ENCODE results near the gene BTG4.

Gene BTG4

GRCh38 chr11:111460856-111461255, 51.3 kb downstream of the BTG4 start:
- no peak for ATAC-seq (replicated peaks)
- Mint-ChIP-seq H3K36me3 (no peaks in the 10 kb centered on the region), H3K4me1 (no peaks in the 10 kb centered on the region), H3K9me3 (no peaks in the 10 kb centered on the region), H3K4me3 (no peak overlapping the region), H3K27ac (no peak overlapping the region), H3K27me3 (peaks cover 53 to 57% of the 10 kb centered on the region in 2 donors)
- no peak for DNase-seq

GRCh38 chr11:111460340-111460739, 51.8 kb downstream of the BTG4 start:
- no peak for DNase-seq
- H3K9me3 Mint-ChIP-seq = no peaks in the 10 kb centered on the region
- no peak for ATAC-seq (replicated peaks)
- no peaks in the 10 kb centered on the region for H3K36me3 Mint-ChIP-seq
- H3K4me1 Mint-ChIP-seq = no peaks in the 10 kb centered on the region
- H3K4me3 Mint-ChIP-seq = no peak overlapping the region
- H3K27me3 Mint-ChIP-seq = peaks cover 57 to 59% of the 10 kb centered on the region in 2 donors
- H3K27ac Mint-ChIP-seq = no peak overlapping the region

GRCh38 chr11:111459506-111460270, 52.5 kb downstream of the BTG4 start:
- Mint-ChIP-seq H3K36me3 (no peaks in the 10 kb centered on the region), H3K4me3 (no peak overlapping the region), H3K4me1 (peaks cover 0 to 2% of the 10 kb centered on the region in 2 donors), H3K27me3 (peaks cover 58 to 61% of the 10 kb centered on the region in 2 donors), H3K27ac (no peak overlapping the region), H3K9me3 (no peaks in the 10 kb centered on the region)
- DNase-seq = no peak
- no peak for ATAC-seq (replicated peaks)

GRCh38 chr11:111457731-111458368, 54.3 kb downstream of the BTG4 start:
- DNase-seq = no peak
- Mint-ChIP-seq H3K9me3 (no peaks in the 10 kb centered on the region), H3K4me3 (no peak overlapping the region), H3K27me3 (peaks cover 62 to 75% of the 10 kb centered on the region in 2 donors), H3K4me1 (peaks cover 0 to 2% of the 10 kb centered on the region in 2 donors), H3K27ac (no peak overlapping the region), H3K36me3 (no peaks in the 10 kb centered on the region)
- ATAC-seq (replicated peaks) = no peak

- DNase-seq (no peak), ATAC-seq (replicated peaks) (no peak)
- H3K4me3 Mint-ChIP-seq = no peak overlapping the region
- H3K4me1 Mint-ChIP-seq = peaks cover 0 to 2% of the 10 kb centered on the region in 2 donors
- peaks cover 65 to 76% of the 10 kb centered on the region in 2 donors for H3K27me3 Mint-ChIP-seq
- no peaks in the 10 kb centered on the region for H3K36me3 Mint-ChIP-seq
- no peak overlapping the region for H3K27ac Mint-ChIP-seq
- no peaks in the 10 kb centered on the region for H3K9me3 Mint-ChIP-seq
Observed at GRCh38 chr11:111456859-111457730, 55.1 kb downstream of the BTG4 start.

- ATAC-seq (replicated peaks) (no peak), DNase-seq (no peak)
- Mint-ChIP-seq H3K27me3 (peaks cover 65 to 82% of the 10 kb centered on the region in 2 donors), H3K27ac (no peak overlapping the region), H3K4me1 (peaks cover under 1 to 2% of the 10 kb centered on the region in 2 donors), H3K9me3 (no peaks in the 10 kb centered on the region), H3K36me3 (no peaks in the 10 kb centered on the region), H3K4me3 (no peak overlapping the region)
Observed at GRCh38 chr11:111456086-111456858, 55.9 kb downstream of the BTG4 start.

GRCh38 chr11:111455291-111456085, 56.7 kb downstream of the BTG4 start:
- Mint-ChIP-seq H3K27me3 (peaks cover 61 to 82% of the 10 kb centered on the region in 2 donors), H3K36me3 (no peaks in the 10 kb centered on the region), H3K4me1 (peaks cover 9% of the 10 kb centered on the region in 2 donors), H3K9me3 (no peaks in the 10 kb centered on the region), H3K4me3 (no peak overlapping the region), H3K27ac (no peak overlapping the region)
- ATAC-seq (replicated peaks) (no peak), DNase-seq (no peak)

GRCh38 chr11:111454561-111455192, 57.5 kb downstream of the BTG4 start:
- ATAC-seq (replicated peaks) (peak; percentile 57 to 58), DNase-seq (no peak)
- Mint-ChIP-seq H3K27ac (no peak overlapping the region), H3K4me1 (peaks cover 13 to 14% of the 10 kb centered on the region in 2 donors), H3K9me3 (no peaks in the 10 kb centered on the region), H3K36me3 (no peaks in the 10 kb centered on the region), H3K27me3 (peaks cover 53 to 80% of the 10 kb centered on the region in 2 donors), H3K4me3 (no peak overlapping the region)

- no peak overlapping the region for H3K27ac Mint-ChIP-seq
- ATAC-seq (replicated peaks) (no peak), DNase-seq (no peak)
- H3K9me3 Mint-ChIP-seq = no peaks in the 10 kb centered on the region
- peaks cover 13 to 14% of the 10 kb centered on the region in 2 donors for H3K4me1 Mint-ChIP-seq
- H3K27me3 Mint-ChIP-seq = peaks cover 40 to 67% of the 10 kb centered on the region in 2 donors
- H3K4me3 Mint-ChIP-seq = no peak overlapping the region
- H3K36me3 Mint-ChIP-seq = no peaks in the 10 kb centered on the region
Observed at GRCh38 chr11:111452817-111453552, 59.2 kb downstream of the BTG4 start.

- H3K9me3 Mint-ChIP-seq = no peaks in the 10 kb centered on the region
- DNase-seq (no peak), ATAC-seq (replicated peaks) (no peak)
- peaks cover 13 to 15% of the 10 kb centered on the region in 2 donors for H3K4me1 Mint-ChIP-seq
- H3K4me3 Mint-ChIP-seq = no peak overlapping the region
- H3K27ac Mint-ChIP-seq = no peak overlapping the region
- H3K27me3 Mint-ChIP-seq = peaks cover 32 to 59% of the 10 kb centered on the region in 2 donors
- H3K36me3 Mint-ChIP-seq = no peaks in the 10 kb centered on the region
Observed at GRCh38 chr11:111452146-111452545, 60.0 kb downstream of the BTG4 start.

- H3K27me3 Mint-ChIP-seq = peaks cover 28 to 48% of the 10 kb centered on the region in 2 donors
- DNase-seq (no peak), ATAC-seq (replicated peaks) (peak; percentile 58 to 68)
- no peaks in the 10 kb centered on the region for H3K36me3 Mint-ChIP-seq
- H3K9me3 Mint-ChIP-seq = no peaks in the 10 kb centered on the region
- H3K4me3 Mint-ChIP-seq = no peak overlapping the region
- H3K27ac Mint-ChIP-seq = peak overlapping the region; percentile 70
- H3K4me1 Mint-ChIP-seq = peaks cover 19 to 29% of the 10 kb centered on the region in 2 donors
Observed at GRCh38 chr11:111450480-111451320, 61.5 kb downstream of the BTG4 start.
